Endodermal cell (in vitro differentiated cells): ENCODE results near the gene FAM241B. TPM values are rescaled to one million over a fixed set of nuclear protein-coding genes. Genes with fewer than 3 reads are reported as not detected.

Source experiments
- DNase-seq: peaks from one replicate; pipeline ENCODE4 v3.0.0-alpha.2; 2017
- H3K27ac ChIP-seq: 2 replicates; pipeline ENCODE4 v1.5.1; 2013; ENCODE audit warnings: mild to moderate bottlenecking, low read depth, low read length, moderate library complexity
- H3K27me3 ChIP-seq: 2 replicates; pipeline ENCODE4 v1.6.1; 2013; ENCODE audit warnings: mild to moderate bottlenecking, low read length, moderate library complexity; ENCODE audit not compliant: insufficient read depth, control insufficient read depth, poor library complexity, severe bottlenecking
- H3K36me3 ChIP-seq: 2 replicates; pipeline ENCODE4 v1.7.0; 2013; ENCODE audit warnings: mild to moderate bottlenecking, low read length, moderate library complexity; ENCODE audit not compliant: control insufficient read depth, insufficient read depth
- H3K4me1 ChIP-seq: one replicate; pipeline ENCODE4 v1.7.0; 2013; ENCODE audit warnings: low read length; ENCODE audit not compliant: control insufficient read depth, insufficient read depth
- H3K4me3 ChIP-seq: 2 replicates; pipeline ENCODE4 v1.5.1; 2013; ENCODE audit warnings: mild to moderate bottlenecking, low read length, moderate library complexity
- H3K9ac ChIP-seq: 2 replicates; pipeline ENCODE4 v1.6.1; 2013; ENCODE audit warnings: mild to moderate bottlenecking, low read length, moderate library complexity; ENCODE audit not compliant: poor library complexity, severe bottlenecking; ENCODE audit errors: extremely low read depth
- H3K9me3 ChIP-seq: 2 replicates; pipeline ENCODE4 v1.6.1; 2013; ENCODE audit warnings: mild to moderate bottlenecking, low read length, moderate library complexity; ENCODE audit not compliant: control insufficient read depth
- H3K27ac Mint-ChIP-seq: 2 replicates; pipeline ENCODE4 v1.8.0; 2020; ENCODE audit warnings: mixed read lengths
- H3K27me3 Mint-ChIP-seq: 2 replicates; pipeline ENCODE4 v1.8.0; 2021; ENCODE audit warnings: mild to moderate bottlenecking, mixed read lengths; ENCODE audit not compliant: insufficient read depth
- H3K36me3 Mint-ChIP-seq: 2 replicates; pipeline ENCODE4 v1.8.0; 2020; ENCODE audit warnings: low read depth, mixed read lengths
- H3K4me1 Mint-ChIP-seq: 2 replicates; pipeline ENCODE4 v1.8.0; 2020; ENCODE audit warnings: mixed read lengths
- H3K4me3 Mint-ChIP-seq: 2 replicates; pipeline ENCODE4 v1.8.0; 2020; ENCODE audit warnings: mild to moderate bottlenecking, moderate library complexity, mixed read lengths
- H3K9me3 Mint-ChIP-seq: 2 replicates; pipeline ENCODE4 v1.8.0; 2020; ENCODE audit warnings: mild to moderate bottlenecking, mixed read lengths
- WGBS, 2 experiments: methylation state at CpG; one replicate each; pipeline versions ENCODE4 v1.1.5 to v1.1.7; 2013; ENCODE audit warnings: missing lambda C conversion rate in 2 of 2, mixed read lengths in 1 of 2; ENCODE audit not compliant: insufficient coverage in 1 of 2, insufficient read length in 1 of 2; 5-methylcytosine and 5-hydroxymethylcytosine counted together
- total RNA-seq, 2 donors: library from RNA; stranded (reverse); fragmentation: NEBNext Ultra II Directional in 1 of 2; extraction: Animal tissue kit (Norgen Biotek cat#: 25700) in 1 of 2; gene quantifications; 2 replicates in 1 of 2; 3 replicates in 1 of 2; pipeline ENCODE4 v1.2.1, GENCODE V29; 2021
- TF ChIP-seq, protein P1 (sequence below): fragments of 200-600 bp; sonication (generic); conservative IDR thresholded peaks from 2 replicates; pipeline ENCODE4 v1.5.0; 2021; ENCODE audit warnings: antibody characterized with exemption, mild to moderate bottlenecking

FAM241B gene
- total RNA-seq, 2 donors from 2014 or later = 27.1 to 42.0 TPM

DNA sequence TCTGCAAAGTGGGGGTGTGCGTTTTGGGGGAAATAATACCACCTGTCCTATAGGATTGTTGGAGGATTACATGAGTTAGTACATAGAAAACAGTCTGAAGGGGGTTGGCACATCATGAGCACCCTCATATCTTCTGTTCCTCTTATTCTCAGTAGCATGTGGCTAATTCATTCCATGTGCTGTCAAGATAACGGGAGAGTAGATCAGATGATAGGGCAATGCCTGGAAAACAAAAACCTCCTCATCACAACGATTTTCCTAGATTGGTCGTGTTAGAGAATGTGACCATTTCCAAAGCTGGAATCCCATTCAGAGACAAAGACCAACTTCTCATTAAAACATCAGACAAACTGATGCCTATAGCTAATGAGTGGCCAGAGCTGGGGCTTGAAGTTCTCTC, 50.6 kb downstream of the FAM241B start:
- Histone ChIP-seq H3K4me3 (no peak overlapping the region), H3K9me3 (no peaks in the 10 kb centered on the region), H3K27ac (no peak overlapping the region), H3K27me3 (no peaks in the 10 kb centered on the region), H3K4me1 (no peaks in the 10 kb centered on the region), H3K9ac (no peak overlapping the region), H3K36me3 (no peaks in the 10 kb centered on the region)
- Mint-ChIP-seq H3K27ac (no peak overlapping the region), H3K9me3 (no peaks in the 10 kb centered on the region), H3K4me3 (no peak overlapping the region), H3K27me3 (peaks cover 31% of the 10 kb centered on the region), H3K36me3 (no peaks in the 10 kb centered on the region), H3K4me1 (peaks cover 11% of the 10 kb centered on the region)
- TF ChIP-seq, protein P1, sequence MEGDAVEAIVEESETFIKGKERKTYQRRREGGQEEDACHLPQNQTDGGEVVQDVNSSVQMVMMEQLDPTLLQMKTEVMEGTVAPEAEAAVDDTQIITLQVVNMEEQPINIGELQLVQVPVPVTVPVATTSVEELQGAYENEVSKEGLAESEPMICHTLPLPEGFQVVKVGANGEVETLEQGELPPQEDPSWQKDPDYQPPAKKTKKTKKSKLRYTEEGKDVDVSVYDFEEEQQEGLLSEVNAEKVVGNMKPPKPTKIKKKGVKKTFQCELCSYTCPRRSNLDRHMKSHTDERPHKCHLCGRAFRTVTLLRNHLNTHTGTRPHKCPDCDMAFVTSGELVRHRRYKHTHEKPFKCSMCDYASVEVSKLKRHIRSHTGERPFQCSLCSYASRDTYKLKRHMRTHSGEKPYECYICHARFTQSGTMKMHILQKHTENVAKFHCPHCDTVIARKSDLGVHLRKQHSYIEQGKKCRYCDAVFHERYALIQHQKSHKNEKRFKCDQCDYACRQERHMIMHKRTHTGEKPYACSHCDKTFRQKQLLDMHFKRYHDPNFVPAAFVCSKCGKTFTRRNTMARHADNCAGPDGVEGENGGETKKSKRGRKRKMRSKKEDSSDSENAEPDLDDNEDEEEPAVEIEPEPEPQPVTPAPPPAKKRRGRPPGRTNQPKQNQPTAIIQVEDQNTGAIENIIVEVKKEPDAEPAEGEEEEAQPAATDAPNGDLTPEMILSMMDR = no peak
- 86 to 90% methylated on average over 2 to 4 of the region's 4 CpGs for WGBS, 2 experiments
- no peak for DNase-seq

DNA sequence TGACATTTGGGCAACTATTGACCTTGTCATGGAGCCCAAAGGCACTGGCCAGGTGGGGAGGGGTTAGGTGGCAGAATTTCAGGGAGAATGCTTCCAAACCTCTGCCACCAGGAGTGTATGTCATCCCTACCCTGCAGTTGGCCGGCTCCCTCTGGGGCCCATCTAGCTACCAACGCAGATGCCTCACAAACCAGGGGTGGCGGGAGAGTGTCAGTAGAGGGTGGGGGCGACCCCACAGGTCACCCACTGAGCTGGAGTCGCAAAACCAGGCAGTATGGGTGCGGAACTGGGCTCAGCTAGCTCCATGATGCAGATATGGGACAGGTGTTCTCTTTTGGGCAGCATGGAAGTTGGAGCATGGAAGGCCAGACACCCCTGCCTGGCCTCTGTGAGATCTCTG, 51.4 kb downstream of the FAM241B start:
- 90 to 95% methylated on average over 5 to 6 of the region's 6 CpGs for WGBS, 2 experiments
- no peaks in the 10 kb centered on the region for H3K36me3 ChIP-seq
- H3K4me1 ChIP-seq = no peaks in the 10 kb centered on the region
- peaks cover 32% of the 10 kb centered on the region for H3K27me3 Mint-ChIP-seq
- H3K9me3 ChIP-seq = no peaks in the 10 kb centered on the region
- H3K4me3 ChIP-seq = no peak overlapping the region
- H3K27me3 ChIP-seq = no peaks in the 10 kb centered on the region
- H3K4me1 Mint-ChIP-seq = peaks cover 11% of the 10 kb centered on the region
- H3K36me3 Mint-ChIP-seq = no peaks in the 10 kb centered on the region
- no peaks in the 10 kb centered on the region for H3K9me3 Mint-ChIP-seq
- no peak overlapping the region for H3K4me3 Mint-ChIP-seq
- no peak overlapping the region for H3K9ac ChIP-seq
- no peak overlapping the region for H3K27ac ChIP-seq
- no peak for DNase-seq
- TF ChIP-seq, protein P1 = no peak
- H3K27ac Mint-ChIP-seq = no peak overlapping the region

DNA sequence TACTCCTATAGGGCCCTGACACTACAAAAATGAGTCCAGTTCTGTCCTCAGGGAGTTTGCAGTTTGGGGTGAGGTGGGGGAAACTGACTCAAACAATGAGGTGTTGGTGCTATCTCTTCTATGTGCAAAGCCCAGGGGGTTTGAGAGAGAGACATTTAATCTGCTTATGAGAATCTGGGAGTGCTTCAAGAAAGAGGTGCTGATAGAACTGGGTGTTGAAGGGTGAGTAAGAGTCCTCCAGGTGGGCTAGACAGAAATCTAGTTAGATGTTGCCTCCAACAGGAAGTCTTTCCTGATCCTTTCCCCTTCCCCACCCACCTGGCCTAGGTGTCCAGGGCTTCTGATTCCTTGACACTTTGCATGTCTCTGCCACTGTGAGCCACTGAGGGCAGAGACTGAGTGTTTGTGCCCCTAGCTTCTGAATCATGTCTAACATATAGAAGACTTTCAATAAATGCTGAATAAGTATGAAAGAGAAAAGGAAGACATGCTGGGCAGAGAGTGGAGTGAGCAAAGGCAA, 53.0 kb downstream of the FAM241B start:
- H3K27me3 Mint-ChIP-seq = peaks cover 31% of the 10 kb centered on the region
- H3K27ac Mint-ChIP-seq = no peak overlapping the region
- peaks cover 11% of the 10 kb centered on the region for H3K4me1 Mint-ChIP-seq
- Histone ChIP-seq H3K27ac (no peak overlapping the region), H3K36me3 (no peaks in the 10 kb centered on the region), H3K27me3 (no peaks in the 10 kb centered on the region), H3K4me1 (no peaks in the 10 kb centered on the region), H3K9me3 (peaks cover under 1% of the 10 kb centered on the region), H3K9ac (no peak overlapping the region), H3K4me3 (no peak overlapping the region)
- no peaks in the 10 kb centered on the region for H3K9me3 Mint-ChIP-seq
- H3K36me3 Mint-ChIP-seq = no peaks in the 10 kb centered on the region
- DNase-seq = no peak
- H3K4me3 Mint-ChIP-seq = no peak overlapping the region
- TF ChIP-seq, protein P1 = no peak

Other genes with a start within 250 kb of the FAM241B start
- not detected for gene TACR2, start 213.3 kb upstream of the FAM241B start, total RNA-seq
- 10 to 100 TPM; 10.1 to 15.8 TPM for gene TSPAN15, start 178.8 kb upstream of the FAM241B start, total RNA-seq
- gene NEUROG3, start 56.8 kb upstream of the FAM241B start, total RNA-seq = not detected
- 10 to 100 TPM; 15.9 to 20.7 TPM for gene COL13A1, start 171.7 kb downstream of the FAM241B start, total RNA-seq